ENCODE data around the gene CARD14. TPM values are rescaled to one million over a fixed set of nuclear protein-coding genes. Genes with fewer than 3 reads are reported as not detected.

CARD14 gene
- total and polyA plus RNA-seq, 2 of the 13 experiments (the other 11 are each of a cell fraction or from before 2014, with no cell fraction given), result 0.11 TPM; not detected in 1

DNA sequence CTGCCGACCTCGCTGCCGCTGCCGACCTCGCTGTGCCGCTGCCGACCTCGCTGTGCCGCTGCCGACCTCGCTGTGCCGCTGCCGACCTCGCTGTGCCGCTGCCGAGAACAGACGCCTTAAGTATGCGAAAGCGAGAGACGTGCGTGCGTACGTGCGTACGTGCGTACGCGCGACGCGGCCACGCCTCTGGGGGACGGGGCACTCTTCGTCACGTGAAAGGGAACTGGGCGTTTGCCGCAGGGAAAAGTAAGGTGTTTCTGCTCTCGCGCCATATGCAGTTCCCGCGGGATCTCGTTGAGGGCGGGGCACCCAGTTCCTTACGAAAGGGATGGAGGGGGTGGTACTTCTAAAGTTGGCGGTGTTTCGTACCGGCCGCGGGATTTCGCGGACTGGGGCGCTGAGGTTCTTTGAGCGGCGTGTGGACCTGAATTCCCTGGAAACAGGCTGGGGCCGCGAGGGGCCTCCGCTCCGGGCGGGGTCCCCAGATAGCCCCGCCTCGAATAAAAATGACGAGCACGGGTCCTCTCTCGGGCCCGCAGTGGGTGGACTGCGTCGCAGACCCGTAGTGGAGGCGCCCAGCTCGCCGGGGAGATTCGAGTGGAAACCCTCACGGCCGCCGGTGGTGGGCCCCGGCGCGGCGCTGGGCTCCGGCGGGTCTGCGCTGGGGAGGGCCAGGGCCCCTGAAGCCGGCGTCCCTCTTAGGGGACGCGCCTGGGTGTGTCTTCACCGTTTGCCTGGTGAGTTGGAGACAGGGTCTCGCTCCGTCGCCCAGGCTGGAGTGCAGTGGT lies 22.6 kb upstream of the CARD14 start, which contains the start of gene EIF4A3 (continued):
- TF ChIP-seq, protein P1, sequence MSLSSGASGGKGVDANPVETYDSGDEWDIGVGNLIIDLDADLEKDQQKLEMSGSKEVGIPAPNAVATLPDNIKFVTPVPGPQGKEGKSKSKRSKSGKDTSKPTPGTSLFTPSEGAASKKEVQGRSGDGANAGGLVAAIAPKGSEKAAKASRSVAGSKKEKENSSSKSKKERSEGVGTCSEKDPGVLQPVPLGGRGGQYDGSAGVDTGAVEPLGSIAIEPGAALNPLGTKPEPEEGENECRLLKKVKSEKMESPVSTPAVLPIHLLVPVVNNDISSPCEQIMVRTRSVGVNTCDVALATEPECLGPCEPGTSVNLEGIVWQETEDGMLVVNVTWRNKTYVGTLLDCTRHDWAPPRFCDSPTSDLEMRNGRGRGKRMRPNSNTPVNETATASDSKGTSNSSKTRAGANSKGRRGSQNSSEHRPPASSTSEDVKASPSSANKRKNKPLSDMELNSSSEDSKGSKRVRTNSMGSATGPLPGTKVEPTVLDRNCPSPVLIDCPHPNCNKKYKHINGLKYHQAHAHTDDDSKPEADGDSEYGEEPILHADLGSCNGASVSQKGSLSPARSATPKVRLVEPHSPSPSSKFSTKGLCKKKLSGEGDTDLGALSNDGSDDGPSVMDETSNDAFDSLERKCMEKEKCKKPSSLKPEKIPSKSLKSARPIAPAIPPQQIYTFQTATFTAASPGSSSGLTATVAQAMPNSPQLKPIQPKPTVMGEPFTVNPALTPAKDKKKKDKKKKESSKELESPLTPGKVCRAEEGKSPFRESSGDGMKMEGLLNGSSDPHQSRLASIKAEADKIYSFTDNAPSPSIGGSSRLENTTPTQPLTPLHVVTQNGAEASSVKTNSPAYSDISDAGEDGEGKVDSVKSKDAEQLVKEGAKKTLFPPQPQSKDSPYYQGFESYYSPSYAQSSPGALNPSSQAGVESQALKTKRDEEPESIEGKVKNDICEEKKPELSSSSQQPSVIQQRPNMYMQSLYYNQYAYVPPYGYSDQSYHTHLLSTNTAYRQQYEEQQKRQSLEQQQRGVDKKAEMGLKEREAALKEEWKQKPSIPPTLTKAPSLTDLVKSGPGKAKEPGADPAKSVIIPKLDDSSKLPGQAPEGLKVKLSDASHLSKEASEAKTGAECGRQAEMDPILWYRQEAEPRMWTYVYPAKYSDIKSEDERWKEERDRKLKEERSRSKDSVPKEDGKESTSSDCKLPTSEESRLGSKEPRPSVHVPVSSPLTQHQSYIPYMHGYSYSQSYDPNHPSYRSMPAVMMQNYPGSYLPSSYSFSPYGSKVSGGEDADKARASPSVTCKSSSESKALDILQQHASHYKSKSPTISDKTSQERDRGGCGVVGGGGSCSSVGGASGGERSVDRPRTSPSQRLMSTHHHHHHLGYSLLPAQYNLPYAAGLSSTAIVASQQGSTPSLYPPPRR (CRISPR knock-in tag; IDR thresholded peaks at IDR 0.05; ENCODE audit: borderline replicate concordance), result peak; percentile 78
- TF ChIP-seq RFX3 (CRISPR knock-in tag; IDR thresholded peaks at IDR 0.05) (0 out of 2 replicates have a peak, but pooled peaks have one; percentile 6), SP4 (CRISPR knock-in tag; IDR thresholded peaks at IDR 0.05) (peak; percentile 99), MTF2 (CRISPR knock-in tag; IDR thresholded peaks at IDR 0.05; ENCODE audit: borderline replicate concordance) (peak; percentile 89; the same call in 1 of the 2 replicates)

DNA sequence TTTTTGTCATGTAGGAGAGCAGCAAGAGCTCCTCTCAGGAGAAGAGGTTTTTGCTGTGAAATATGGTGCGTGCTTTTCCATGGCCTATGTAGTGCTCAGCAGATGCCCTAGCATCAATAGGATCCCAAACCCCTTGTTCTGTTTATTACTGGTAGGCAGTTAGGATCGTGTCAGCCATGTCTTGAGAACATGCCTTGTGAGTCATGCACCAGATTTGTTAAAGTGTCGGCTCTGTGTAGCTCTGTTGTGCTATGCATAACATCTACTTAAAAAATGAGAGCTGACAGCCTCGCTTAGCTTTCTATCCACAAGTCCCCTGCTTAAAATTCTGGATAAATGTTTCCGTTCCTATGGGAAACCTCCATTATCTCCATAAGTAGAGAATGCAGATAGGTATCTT lies 18.5 kb upstream of the CARD14 start:
- ChIA-PET POLR2A (no interaction called here), CTCF (ENCODE audit: low intra/inter-chr PET ratio, low total read pairs) (no interaction called here)
- no peak overlapping the region for H3K4me2 ChIP-seq (ENCODE audit: low read depth, low read length)
- no TSS peak for BruUV-seq (replicated peaks)
- H3K4me1 ChIP-seq (ENCODE audit: insufficient read depth, low read length), result peaks cover 24% of the 10 kb centered on the region
- FAIRE-seq, result no peak
- H3K9ac ChIP-seq (ENCODE audit: insufficient read depth, low read depth, low read length), result no peak overlapping the region
- TF ChIP-seq, protein P2, sequence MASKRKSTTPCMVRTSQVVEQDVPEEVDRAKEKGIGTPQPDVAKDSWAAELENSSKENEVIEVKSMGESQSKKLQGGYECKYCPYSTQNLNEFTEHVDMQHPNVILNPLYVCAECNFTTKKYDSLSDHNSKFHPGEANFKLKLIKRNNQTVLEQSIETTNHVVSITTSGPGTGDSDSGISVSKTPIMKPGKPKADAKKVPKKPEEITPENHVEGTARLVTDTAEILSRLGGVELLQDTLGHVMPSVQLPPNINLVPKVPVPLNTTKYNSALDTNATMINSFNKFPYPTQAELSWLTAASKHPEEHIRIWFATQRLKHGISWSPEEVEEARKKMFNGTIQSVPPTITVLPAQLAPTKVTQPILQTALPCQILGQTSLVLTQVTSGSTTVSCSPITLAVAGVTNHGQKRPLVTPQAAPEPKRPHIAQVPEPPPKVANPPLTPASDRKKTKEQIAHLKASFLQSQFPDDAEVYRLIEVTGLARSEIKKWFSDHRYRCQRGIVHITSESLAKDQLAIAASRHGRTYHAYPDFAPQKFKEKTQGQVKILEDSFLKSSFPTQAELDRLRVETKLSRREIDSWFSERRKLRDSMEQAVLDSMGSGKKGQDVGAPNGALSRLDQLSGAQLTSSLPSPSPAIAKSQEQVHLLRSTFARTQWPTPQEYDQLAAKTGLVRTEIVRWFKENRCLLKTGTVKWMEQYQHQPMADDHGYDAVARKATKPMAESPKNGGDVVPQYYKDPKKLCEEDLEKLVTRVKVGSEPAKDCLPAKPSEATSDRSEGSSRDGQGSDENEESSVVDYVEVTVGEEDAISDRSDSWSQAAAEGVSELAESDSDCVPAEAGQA (IDR thresholded peaks at IDR 0.05; ENCODE audit: low read depth), result no peak
- TF ChIP-seq, protein P2 (CRISPR knock-in tag; IDR thresholded peaks at IDR 0.05; ENCODE audit: borderline replicate concordance), result no peak
- TF ChIP-seq FIP1L1 (IDR thresholded peaks at IDR 0.05; ENCODE audit: borderline replicate concordance, insufficient read depth, low read depth, low read length), result no peak
- no peak for TF ChIP-seq PLRG1 (conservative IDR thresholded peaks at IDR 0.05)
- no peak for TF ChIP-seq GABPB1 (CRISPR knock-in tag; IDR thresholded peaks at IDR 0.05)
- TF ChIP-seq ZNF207 (IDR thresholded peaks at IDR 0.05; ENCODE audit: borderline replicate concordance), result no peak
- no peak for TF ChIP-seq ZNF558 (CRISPR knock-in tag; IDR thresholded peaks at IDR 0.05; ENCODE audit: borderline replicate concordance)
- no peak for TF ChIP-seq ZNF570 (CRISPR knock-in tag; IDR thresholded peaks at IDR 0.05; ENCODE audit: borderline replicate concordance)
- 47% methylated on average over 5 of the region's 5 CpGs for WGBS (ENCODE audit: low lambda C conversion rate)
- ATAC-seq, result no peak
- no peak overlapping the region for H2AFZ ChIP-seq (ENCODE audit: low read length)
- peaks cover 0 to 15% of the 10 kb centered on the region in 2 experiments; a peak in 1 of 5 replicates for H3K27me3 ChIP-seq (ENCODE audit: control insufficient read depth in 1 of 2, insufficient read depth in 2 of 2, low read length in 2 of 2)
- H3K36me3 ChIP-seq (replicated peaks in 1 of 2; ENCODE audit: control insufficient read depth in 1 of 2, insufficient read depth in 2 of 2, low read length in 2 of 2), result no peaks in the 10 kb centered on the region
- peaks cover under 1% of the 10 kb centered on the region; the same call in 1 of the 2 replicates for H4K20me1 ChIP-seq (ENCODE audit: insufficient read depth, low read length)
- DNase-seq (ENCODE audit: low spot score), result no peak
- intact Hi-C loops (cut with micrococcal nuclease; ENCODE audit: unreplicated experiment) (no loop called here), in situ Hi-C loops (cut with HindIII; ENCODE audit: extremely low pct_ligation_motif_present, low pct_unique_long_range_greater_than_20kb) (no loop called here)
- H3K4me3 ChIP-seq (replicated peaks in 1 of 3; ENCODE audit: insufficient read depth in 1 of 3, low read depth in 2 of 3, low read length in 3 of 3), result no peak overlapping the region
- H3K9me3 ChIP-seq (ENCODE audit: low read length), result peaks cover 12% of the 10 kb centered on the region; the same call in 1 of the 2 replicates
- H3K79me2 ChIP-seq (ENCODE audit: insufficient read depth, low read length), result peaks cover 10% of the 10 kb centered on the region
- no peak overlapping the region for H3K27ac ChIP-seq (ENCODE audit: extremely low read length, insufficient read depth, low read length)
